GM20000 (cell line): ENCODE measurements around the gene TIMM22.
"Not testable (repeated sequence)": the region's sequence is repeated elsewhere in the genome, so short reads cannot be mapped to it uniquely, and the experiment has no call there.

ENCODE experiments used
- DNase-seq: peaks from one replicate; pipeline ENCODE4 v3.0.0; 2012; ENCODE audit warnings: low spot score
- CTCF ChIP-seq: IDR thresholded peaks from 2 replicates; pipeline ENCODE4 v1.5.1; 2012; ENCODE audit warnings: mild to moderate bottlenecking, control low read depth; ENCODE audit errors: extremely low read depth, missing control alignments

The TIMM22 gene

GRCh38 chr17:1045456-1045855 is 48.5 kb downstream of the TIMM22 start:
- TF ChIP-seq CTCF: no peak
- no peak for DNase-seq

DNA sequence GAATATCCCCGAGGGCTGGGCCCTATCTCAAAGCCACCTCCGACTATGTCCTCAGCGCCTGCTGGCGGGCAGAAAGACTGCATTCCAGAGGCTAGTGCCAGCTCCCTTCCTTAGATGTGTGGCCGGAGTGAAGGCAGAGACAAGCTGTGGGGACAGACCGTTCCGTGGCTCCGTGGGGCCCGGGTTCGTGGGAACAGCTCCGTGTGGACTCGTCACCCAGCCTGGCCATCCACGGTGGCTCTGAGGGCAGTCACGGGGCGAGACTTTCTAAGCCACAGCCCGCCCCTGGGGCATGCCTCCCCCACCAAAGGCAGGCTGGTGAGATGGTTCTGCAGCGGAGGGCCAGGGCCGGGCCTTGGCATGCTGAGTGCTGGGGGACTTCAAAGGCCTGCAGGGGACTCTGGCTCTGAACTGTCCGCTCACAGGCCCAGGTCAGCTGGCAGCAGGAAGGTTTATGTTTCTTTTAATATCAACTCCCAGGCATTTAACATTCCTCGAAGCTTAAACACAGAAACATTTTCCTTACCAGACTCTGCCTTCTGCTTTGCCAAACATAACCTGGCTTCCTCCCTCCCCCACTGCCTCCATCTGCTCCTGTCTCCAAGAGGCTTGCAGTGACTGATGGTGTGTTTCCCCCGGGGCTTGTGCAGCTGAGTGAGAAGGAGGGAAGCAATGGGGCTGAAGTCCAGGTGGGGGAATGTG is 50.4 kb downstream of the TIMM22 start:
- no peak for DNase-seq
- no peak for TF ChIP-seq CTCF

GRCh38 chr17:1047879-1048470 is 51.0 kb downstream of the TIMM22 start:
- no peak for TF ChIP-seq CTCF
- DNase-seq: no peak

- not testable (repeated sequence) for DNase-seq
These were observed 51.7 kb downstream of the TIMM22 start for GRCh38 chr17:1048516-1049115.

DNA sequence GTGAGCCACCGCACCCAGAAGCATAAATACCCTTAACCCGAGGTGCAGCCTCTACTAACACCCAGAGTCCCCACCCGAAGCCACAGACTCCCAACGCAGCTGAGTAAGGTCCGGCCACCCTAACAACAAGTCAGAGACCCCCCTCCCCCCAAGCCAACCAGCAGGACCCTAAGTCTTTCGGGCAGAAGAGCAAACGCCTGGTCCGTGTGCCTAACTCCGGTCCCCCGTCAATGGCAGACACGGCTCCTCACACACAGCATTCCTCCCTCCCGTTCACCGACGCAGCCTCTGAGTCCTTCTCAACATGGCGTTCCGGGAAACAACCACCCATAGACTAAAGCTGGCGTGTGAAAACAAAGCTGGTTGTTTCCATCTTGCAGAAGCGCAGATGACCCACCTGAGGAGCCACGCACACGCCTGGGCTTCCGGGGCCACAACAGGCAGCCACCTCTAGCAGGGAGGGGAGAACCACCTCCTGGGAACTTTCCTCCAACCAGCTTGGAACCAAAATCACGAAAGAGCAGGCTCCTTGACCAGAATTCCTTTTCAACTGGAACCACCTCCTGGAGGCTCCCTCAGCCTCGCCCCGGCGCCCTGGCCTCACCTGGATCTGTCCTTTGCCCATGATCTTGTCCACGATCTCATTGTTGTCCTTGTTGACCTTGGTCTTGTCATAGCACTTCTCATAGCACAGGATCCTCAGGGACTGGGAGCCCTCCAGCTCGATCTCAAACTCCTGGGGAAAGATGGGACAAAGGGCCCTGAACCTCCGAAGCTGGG is 52.7 kb downstream of the TIMM22 start:
- no peak for DNase-seq
- no peak for TF ChIP-seq CTCF

- DNase-seq: no peak
- TF ChIP-seq CTCF: no peak
These were observed 53.5 kb downstream of the TIMM22 start for GRCh38 chr17:1050246-1050995.
